Measurements from ENCODE around the gene SLC6A11. TPM values are rescaled to one million over a fixed set of nuclear protein-coding genes. Genes with fewer than 3 reads are reported as not detected.

Gene SLC6A11
- total RNA-seq, 1 experiment from 2014 or later, result not detected

DNA sequence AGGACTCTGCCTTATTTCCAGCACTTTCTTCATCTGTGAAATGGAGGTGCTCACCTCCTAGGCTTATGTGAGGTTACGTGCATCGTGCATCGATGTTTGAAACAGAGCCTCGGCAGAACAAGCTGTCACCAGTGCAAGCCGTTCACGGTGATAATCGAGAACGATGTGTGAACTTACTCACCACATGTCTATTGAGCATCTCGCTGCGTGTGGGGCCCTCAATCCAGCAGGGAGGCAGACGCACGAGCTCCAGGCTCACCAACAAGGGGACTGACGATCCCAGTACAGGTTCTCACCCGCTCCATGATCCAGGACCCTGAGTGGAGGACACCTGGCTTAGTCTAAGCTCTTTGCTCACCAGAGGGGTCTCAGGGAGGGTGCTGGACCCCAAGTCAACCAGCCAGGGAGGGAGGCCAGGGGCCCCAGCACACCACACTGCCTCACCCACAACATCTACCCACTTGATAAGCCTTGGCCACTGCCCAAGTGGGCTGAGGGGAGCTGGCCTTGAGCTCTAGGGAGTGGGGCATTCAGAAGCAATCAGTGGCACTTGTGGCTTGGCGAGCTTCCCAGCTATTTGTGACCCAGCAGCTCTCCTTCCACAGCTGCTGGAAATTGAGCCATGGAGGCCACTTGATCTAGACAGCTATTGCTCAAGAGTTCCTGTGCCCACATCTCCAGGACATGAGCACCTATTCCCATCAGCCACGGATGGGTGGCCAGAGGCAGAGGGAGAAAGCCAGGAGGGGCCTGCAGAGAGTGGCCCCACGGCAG is 142.1 kb downstream of the SLC6A11 start:
- Histone ChIP-seq H3K9me3 (no peaks in the 10 kb centered on the region), H3K4me3 (ENCODE audit: low read depth, low read length) (no peak overlapping the region), H3K36me3 (ENCODE audit: control insufficient read depth, insufficient read depth, low read length) (no peaks in the 10 kb centered on the region), H3K4me1 (no peaks in the 10 kb centered on the region), H3K27me3 (replicated peaks; ENCODE audit: control insufficient read depth, insufficient read depth, low read length) (peaks cover 1% of the 10 kb centered on the region; the same call in 1 of the 2 replicates)
- H3K9me3 Mint-ChIP-seq (ENCODE audit: unreplicated experiment), result no peaks in the 10 kb centered on the region
- intact Hi-C loops (cut with micrococcal nuclease; ENCODE audit: unreplicated experiment), result no loop called here
- CTCF ChIA-PET, result no interaction called here
- no peak overlapping the region for H3K4me3 Mint-ChIP-seq (ENCODE audit: unreplicated experiment)
- H3K4me1 Mint-ChIP-seq (ENCODE audit: low read depth, unreplicated experiment), result no peaks in the 10 kb centered on the region
- POLR2A ChIA-PET, result no interaction called here
- H3K27me3 Mint-ChIP-seq (ENCODE audit: insufficient read depth, unreplicated experiment), result peaks cover 10% of the 10 kb centered on the region
- H3K36me3 Mint-ChIP-seq (ENCODE audit: insufficient read depth, unreplicated experiment), result no peaks in the 10 kb centered on the region
- H3K27ac Mint-ChIP-seq (ENCODE audit: unreplicated experiment), result no peak overlapping the region
- TF ChIP-seq, protein P1, sequence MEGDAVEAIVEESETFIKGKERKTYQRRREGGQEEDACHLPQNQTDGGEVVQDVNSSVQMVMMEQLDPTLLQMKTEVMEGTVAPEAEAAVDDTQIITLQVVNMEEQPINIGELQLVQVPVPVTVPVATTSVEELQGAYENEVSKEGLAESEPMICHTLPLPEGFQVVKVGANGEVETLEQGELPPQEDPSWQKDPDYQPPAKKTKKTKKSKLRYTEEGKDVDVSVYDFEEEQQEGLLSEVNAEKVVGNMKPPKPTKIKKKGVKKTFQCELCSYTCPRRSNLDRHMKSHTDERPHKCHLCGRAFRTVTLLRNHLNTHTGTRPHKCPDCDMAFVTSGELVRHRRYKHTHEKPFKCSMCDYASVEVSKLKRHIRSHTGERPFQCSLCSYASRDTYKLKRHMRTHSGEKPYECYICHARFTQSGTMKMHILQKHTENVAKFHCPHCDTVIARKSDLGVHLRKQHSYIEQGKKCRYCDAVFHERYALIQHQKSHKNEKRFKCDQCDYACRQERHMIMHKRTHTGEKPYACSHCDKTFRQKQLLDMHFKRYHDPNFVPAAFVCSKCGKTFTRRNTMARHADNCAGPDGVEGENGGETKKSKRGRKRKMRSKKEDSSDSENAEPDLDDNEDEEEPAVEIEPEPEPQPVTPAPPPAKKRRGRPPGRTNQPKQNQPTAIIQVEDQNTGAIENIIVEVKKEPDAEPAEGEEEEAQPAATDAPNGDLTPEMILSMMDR (IDR thresholded peaks at IDR 0.05; ENCODE audit: insufficient read depth in 1 of 2, low read depth in 1 of 2, low read length in 1 of 2, severe bottlenecking in 1 of 2, unreplicated experiment in 1 of 2), result no peak
- no TSS peak for BruUV-seq (replicated peaks)
- DNase-seq, result no peak

DNA sequence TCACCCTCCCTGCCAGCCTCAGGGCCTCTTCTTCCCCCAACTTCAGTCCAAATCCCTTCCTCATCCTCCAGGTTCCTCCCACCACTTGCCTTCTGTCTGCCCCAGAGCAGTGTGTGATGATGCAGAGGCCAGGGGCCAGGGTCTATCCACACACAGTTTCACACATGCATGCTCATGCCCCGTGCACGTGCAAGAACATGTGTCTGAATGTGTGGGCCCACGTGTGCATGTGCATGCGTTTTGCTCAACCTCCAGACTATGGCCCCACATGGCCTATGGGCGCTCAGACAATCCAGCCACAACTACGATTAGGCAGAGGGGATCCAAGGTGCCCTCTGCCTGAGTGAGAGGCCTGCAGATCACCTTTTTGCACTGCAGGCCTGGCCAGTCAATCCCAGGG is 144.2 kb downstream of the SLC6A11 start:
- H3K9me3 Mint-ChIP-seq (ENCODE audit: unreplicated experiment), result no peaks in the 10 kb centered on the region
- TF ChIP-seq, protein P1 (IDR thresholded peaks at IDR 0.05; ENCODE audit: insufficient read depth in 1 of 2, low read depth in 1 of 2, low read length in 1 of 2, severe bottlenecking in 1 of 2, unreplicated experiment in 1 of 2), result no peak
- DNase-seq, result no peak
- intact Hi-C loops (cut with micrococcal nuclease; ENCODE audit: unreplicated experiment), result no loop called here
- Histone ChIP-seq H3K4me1 (no peaks in the 10 kb centered on the region), H3K27me3 (replicated peaks; ENCODE audit: control insufficient read depth, insufficient read depth, low read length) (no peaks in the 10 kb centered on the region), H3K9me3 (no peaks in the 10 kb centered on the region), H3K4me3 (ENCODE audit: low read depth, low read length) (no peak overlapping the region), H3K36me3 (ENCODE audit: control insufficient read depth, insufficient read depth, low read length) (no peaks in the 10 kb centered on the region)
- no peak overlapping the region for H3K27ac Mint-ChIP-seq (ENCODE audit: unreplicated experiment)
- peaks cover 10% of the 10 kb centered on the region for H3K27me3 Mint-ChIP-seq (ENCODE audit: insufficient read depth, unreplicated experiment)
- H3K4me3 Mint-ChIP-seq (ENCODE audit: unreplicated experiment), result no peak overlapping the region
- H3K4me1 Mint-ChIP-seq (ENCODE audit: low read depth, unreplicated experiment), result no peaks in the 10 kb centered on the region
- H3K36me3 Mint-ChIP-seq (ENCODE audit: insufficient read depth, unreplicated experiment), result no peaks in the 10 kb centered on the region
- CTCF ChIA-PET, result no interaction called here
- BruUV-seq (replicated peaks), result no TSS peak
- POLR2A ChIA-PET, result no interaction called here

DNA sequence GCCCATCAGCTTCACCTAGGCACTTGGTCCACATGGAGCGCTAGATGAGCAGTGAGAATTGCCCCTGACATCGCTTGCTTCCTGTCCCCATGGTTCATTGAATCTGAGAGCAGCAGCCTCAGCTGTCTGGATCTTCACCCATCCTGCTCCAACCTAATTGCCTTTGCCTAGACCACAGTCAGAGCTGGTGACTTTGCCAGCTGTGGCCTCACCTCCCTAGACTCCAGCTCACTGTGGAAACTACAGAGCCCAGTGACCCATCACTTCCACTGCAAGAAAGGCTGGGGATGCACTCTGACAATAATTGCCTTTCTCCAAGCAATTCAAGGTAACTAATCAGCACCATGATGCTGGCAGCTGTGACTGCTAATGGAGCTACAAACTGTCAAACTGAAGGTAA is 145.9 kb downstream of the SLC6A11 start:
- DNase-seq, result no peak
- no peaks in the 10 kb centered on the region for H3K36me3 Mint-ChIP-seq (ENCODE audit: insufficient read depth, unreplicated experiment)
- H3K4me3 Mint-ChIP-seq (ENCODE audit: unreplicated experiment), result no peak overlapping the region
- H3K27ac Mint-ChIP-seq (ENCODE audit: unreplicated experiment), result no peak overlapping the region
- H3K9me3 ChIP-seq, result no peaks in the 10 kb centered on the region
- peaks cover 4% of the 10 kb centered on the region for H3K27me3 Mint-ChIP-seq (ENCODE audit: insufficient read depth, unreplicated experiment)
- H3K9me3 Mint-ChIP-seq (ENCODE audit: unreplicated experiment), result no peaks in the 10 kb centered on the region
- H3K4me1 ChIP-seq, result no peaks in the 10 kb centered on the region
- no peaks in the 10 kb centered on the region for H3K4me1 Mint-ChIP-seq (ENCODE audit: low read depth, unreplicated experiment)
- ChIA-PET CTCF (no interaction called here), POLR2A (no interaction called here)
- H3K36me3 ChIP-seq (ENCODE audit: control insufficient read depth, insufficient read depth, low read length), result no peaks in the 10 kb centered on the region
- no peaks in the 10 kb centered on the region for H3K27me3 ChIP-seq (replicated peaks; ENCODE audit: control insufficient read depth, insufficient read depth, low read length)
- no TSS peak for BruUV-seq (replicated peaks)
- no peak overlapping the region for H3K4me3 ChIP-seq (ENCODE audit: low read depth, low read length)
- TF ChIP-seq, protein P1 (IDR thresholded peaks at IDR 0.05; ENCODE audit: insufficient read depth in 1 of 2, low read depth in 1 of 2, low read length in 1 of 2, severe bottlenecking in 1 of 2, unreplicated experiment in 1 of 2), result no peak
- intact Hi-C loops (cut with micrococcal nuclease; ENCODE audit: unreplicated experiment), result no loop called here
